Testis (tissue), 3 donors: ENCODE results near the gene IGFBP6. TPM values are rescaled to one million over a fixed set of nuclear protein-coding genes. Genes with fewer than 3 reads are reported as not detected.
A peak's percentile ranks its signal among the peaks of the same experiment; 100 is the strongest.

ENCODE experiments used
- DNase-seq: peaks from one replicate; pipeline ENCODE4 v3.0.0-alpha.2; 2019
- H3K27ac ChIP-seq, 2 donors: fragments of 200-600 bp; sonication (generic); one replicate each; pipeline ENCODE4 v1.5.1; 2019
- H3K27me3 ChIP-seq: fragments of 200-600 bp; sonication (generic); one replicate; pipeline ENCODE4 v1.5.1; 2019
- H3K36me3 ChIP-seq: fragments of 200-600 bp; sonication (generic); one replicate; pipeline ENCODE4 v1.5.1; 2017; ENCODE audit warnings: low read depth; ENCODE audit errors: missing control alignments
- H3K4me1 ChIP-seq: fragments of 200-600 bp; sonication (generic); one replicate; pipeline ENCODE4 v1.5.1; 2019
- H3K4me3 ChIP-seq, 2 donors: fragments of 200-600 bp; sonication (generic); one replicate each; pipeline ENCODE4 v1.5.1; 2017 to 2019
- H3K9me3 ChIP-seq: fragments of 200-600 bp; sonication (generic); one replicate; pipeline ENCODE4 v1.5.1; 2017
- POLR2A ChIP-seq: fragments of 450-650 bp; IDR thresholded peaks from one replicate; pipeline ENCODE4 v1.6.1; 2017; ENCODE audit warnings: antibody characterized with exemption, mild to moderate bottlenecking, moderate library complexity
- WGBS, 2 donors: methylation state at CpG; one replicate each; pipeline ENCODE4 v1.1.5; 2018; 5-methylcytosine and 5-hydroxymethylcytosine counted together
- intact Hi-C: fragments of 100-400 bp; cut with DNase I; formaldehyde crosslinking; loops from one replicate; pipeline ENCODE4 v1.15.1; 2023; ENCODE audit warnings: low total_unique reads
- polyA plus RNA-seq: library from polyadenylated mRNA; stranded (reverse); fragments of 350-450 nt; fragmentation: Illumina TruSeq; extraction: RNeasy Lipid Tissue Mini Kit (QIAGEN cat#74804); gene quantifications from one replicate; pipeline ENCODE4 v1.2.3, GENCODE V29; 2014; ENCODE audit warnings: low read depth, low replicate concordance; ENCODE audit not compliant: insufficient read depth
- total RNA-seq, 2 donors: library from RNA; depleted of rRNA; stranded (reverse); fragments of >200 nt; gene quantifications; one replicate each; pipeline ENCODE4 v1.2.3, GENCODE V29; 2016
- TF ChIP-seq, protein P1 (sequence below), 3 experiments: fragments of 450-650 bp in 2 of 3; fragments of 200-600 bp in 1 of 3; sonication (generic) in 1 of 3; IDR thresholded peaks; one replicate each; pipeline ENCODE4 v1.5.1; 2016 to 2019; ENCODE audit warnings: antibody characterized with exemption in 3 of 3, mild to moderate bottlenecking in 2 of 3, moderate library complexity in 1 of 3

IGFBP6 gene
- total and polyA plus RNA-seq, 3 donors from 2014 or later = 121 to 261 (median 185) TPM

DNA sequence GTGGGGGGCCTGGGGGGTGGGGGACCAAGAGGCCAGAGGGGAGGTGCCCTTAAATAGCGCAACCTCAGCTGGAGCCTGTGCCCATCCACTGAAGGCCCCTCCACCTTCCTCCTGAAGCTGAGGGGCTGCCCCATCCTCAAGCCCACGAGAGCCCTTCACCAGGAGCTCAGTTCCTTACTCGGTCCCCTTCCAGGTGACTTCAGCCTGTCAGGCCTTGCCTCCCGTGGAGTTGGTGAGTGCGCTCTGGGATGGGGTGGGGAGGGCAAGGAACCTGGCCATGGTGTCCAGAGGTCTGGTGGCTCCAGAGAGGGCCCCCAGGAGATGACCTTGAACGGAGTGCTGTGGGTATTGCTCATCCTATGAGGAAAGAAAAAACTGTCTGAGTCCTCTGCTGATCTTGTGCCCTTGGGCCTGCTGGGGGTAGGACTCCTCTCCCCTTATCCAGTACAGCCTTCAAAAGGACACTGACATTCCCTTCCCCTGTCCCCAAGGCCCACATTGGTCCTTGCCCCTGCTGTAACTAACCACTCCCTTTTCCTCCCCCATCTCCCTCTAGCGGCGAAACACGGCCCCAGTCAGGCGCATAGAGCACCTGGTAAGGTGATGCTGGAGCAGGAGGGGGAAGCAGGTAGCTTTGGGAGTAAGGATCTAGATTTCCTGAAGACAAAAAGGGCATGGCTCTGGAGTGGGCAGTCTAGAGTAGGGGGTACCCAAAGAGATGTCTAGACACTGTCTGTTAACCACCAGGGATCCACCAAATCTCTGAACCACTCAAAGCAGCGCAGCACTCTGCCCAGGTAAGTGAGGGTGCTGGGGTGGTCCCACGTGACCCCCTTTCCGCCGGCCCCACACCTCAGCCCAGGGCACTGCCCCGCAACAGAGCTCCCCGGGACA lies 44.0 kb upstream of the IGFBP6 start:
- DNase-seq = peak; percentile 61

DNA sequence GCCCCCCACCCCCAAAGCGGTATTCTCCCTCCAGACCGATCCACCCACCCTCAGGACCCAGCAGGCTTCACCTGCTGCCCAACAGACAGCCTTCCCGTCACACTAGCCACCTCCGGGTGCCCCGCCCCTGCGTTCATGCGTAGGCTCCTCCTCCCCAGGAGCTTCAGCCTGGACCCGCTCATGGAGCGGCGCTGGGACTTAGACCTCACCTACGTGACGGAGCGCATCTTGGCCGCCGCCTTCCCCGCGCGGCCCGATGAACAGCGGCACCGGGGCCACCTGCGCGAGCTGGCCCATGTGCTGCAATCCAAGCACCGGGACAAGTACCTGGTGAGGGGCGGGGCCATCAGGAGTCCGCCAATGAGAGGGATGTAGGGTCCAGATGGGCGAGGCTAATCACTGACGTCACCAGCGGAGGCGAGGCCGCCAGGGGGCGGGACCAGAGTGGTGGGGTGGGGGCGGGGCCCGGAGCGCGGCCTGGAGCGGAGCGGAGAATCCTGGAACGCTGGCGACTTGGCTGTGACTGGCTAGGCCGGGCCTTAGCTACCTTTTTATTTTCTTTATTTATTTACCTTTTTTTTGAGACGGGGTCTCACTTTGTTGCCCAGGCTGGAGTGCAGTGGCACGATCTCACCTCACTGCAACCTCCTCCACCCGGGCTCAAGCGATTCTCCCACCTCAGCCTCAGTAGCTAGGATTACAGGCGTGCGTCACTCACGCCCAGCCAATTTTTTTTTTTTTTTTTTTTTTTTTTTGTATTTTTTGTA lies 43.2 kb upstream of the IGFBP6 start:
- peaks cover 49% of the 10 kb centered on the region for H3K4me1 ChIP-seq
- WGBS, 2 donors = 3 to 5% methylated on average over 23 to 48 of the region's 48 CpGs
- DNase-seq = peak; percentile 98
- no peaks in the 10 kb centered on the region for H3K27me3 ChIP-seq
- H3K27ac ChIP-seq = peak overlapping the region; percentile 89 to 92
- no peaks in the 10 kb centered on the region for H3K9me3 ChIP-seq
- TF ChIP-seq POLR2A = no peak
- TF ChIP-seq, protein P1, sequence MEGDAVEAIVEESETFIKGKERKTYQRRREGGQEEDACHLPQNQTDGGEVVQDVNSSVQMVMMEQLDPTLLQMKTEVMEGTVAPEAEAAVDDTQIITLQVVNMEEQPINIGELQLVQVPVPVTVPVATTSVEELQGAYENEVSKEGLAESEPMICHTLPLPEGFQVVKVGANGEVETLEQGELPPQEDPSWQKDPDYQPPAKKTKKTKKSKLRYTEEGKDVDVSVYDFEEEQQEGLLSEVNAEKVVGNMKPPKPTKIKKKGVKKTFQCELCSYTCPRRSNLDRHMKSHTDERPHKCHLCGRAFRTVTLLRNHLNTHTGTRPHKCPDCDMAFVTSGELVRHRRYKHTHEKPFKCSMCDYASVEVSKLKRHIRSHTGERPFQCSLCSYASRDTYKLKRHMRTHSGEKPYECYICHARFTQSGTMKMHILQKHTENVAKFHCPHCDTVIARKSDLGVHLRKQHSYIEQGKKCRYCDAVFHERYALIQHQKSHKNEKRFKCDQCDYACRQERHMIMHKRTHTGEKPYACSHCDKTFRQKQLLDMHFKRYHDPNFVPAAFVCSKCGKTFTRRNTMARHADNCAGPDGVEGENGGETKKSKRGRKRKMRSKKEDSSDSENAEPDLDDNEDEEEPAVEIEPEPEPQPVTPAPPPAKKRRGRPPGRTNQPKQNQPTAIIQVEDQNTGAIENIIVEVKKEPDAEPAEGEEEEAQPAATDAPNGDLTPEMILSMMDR (IDR thresholded peaks at IDR 0.05) = no peak
- intact Hi-C loops = no loop called here
- no peaks in the 10 kb centered on the region for H3K36me3 ChIP-seq
- peak overlapping the region; percentile 26 to 60 for H3K4me3 ChIP-seq

More for the DNA sequence above, 44.0 kb upstream of the IGFBP6 start:
- Histone ChIP-seq H3K4me1 (peaks cover 58% of the 10 kb centered on the region), H3K27me3 (no peaks in the 10 kb centered on the region), H3K9me3 (no peaks in the 10 kb centered on the region), H3K27ac (peak overlapping the region; percentile 89 to 92), H3K36me3 (no peaks in the 10 kb centered on the region), H3K4me3 (peak overlapping the region; percentile 26 to 60)
- WGBS, 2 donors = 17 to 24% methylated on average over 11 to 16 of the region's 16 CpGs
- TF ChIP-seq POLR2A = no peak
- TF ChIP-seq, protein P1 (IDR thresholded peaks at IDR 0.05) = peak; percentile 50 to 72 (median 65)
- intact Hi-C loops = no loop called here

DNA sequence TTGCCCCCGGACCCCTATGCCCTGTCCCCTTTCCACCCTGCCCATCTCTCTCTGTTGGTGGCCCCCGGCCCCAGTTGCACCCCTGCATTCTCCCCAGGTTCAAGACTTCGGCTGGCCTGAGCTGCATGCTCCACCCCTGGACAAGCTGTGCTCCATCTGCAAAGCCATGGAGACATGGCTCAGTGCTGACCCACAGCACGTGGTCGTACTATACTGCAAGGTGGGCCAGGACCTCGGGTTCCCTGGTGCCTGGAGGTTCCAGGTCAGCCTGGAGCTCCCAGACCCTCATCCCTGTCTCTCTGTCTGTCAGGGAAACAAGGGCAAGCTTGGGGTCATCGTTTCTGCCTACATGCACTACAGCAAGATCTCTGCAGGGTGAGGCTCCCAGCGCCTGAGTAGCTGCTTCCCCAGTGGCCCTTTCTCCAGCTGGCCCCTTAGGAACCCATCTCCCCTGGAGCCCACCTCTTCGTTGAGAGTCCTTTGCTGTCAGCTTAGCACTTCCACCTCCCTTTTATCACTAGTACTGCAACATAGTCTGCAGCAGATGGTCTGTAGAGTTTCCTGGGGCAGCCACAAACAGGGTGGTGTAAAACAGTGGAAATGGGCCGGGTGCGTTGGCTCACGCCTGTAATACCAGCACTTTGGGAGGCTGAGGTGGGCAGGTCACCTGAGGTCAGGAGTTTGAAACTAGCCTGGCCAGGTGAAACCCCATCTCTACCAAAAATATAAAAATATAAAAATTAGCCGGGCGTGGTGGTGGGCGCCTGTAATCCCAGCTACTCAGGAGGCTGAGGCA lies 41.8 kb upstream of the IGFBP6 start:
- H3K4me1 ChIP-seq = peaks cover 43% of the 10 kb centered on the region
- no peaks in the 10 kb centered on the region for H3K27me3 ChIP-seq
- H3K27ac ChIP-seq = peak overlapping the region in 1 of 2 donors; percentile 89
- H3K4me3 ChIP-seq = no peak overlapping the region
- no peak for TF ChIP-seq POLR2A
- TF ChIP-seq, protein P1 (IDR thresholded peaks at IDR 0.05) = no peak
- H3K9me3 ChIP-seq = no peaks in the 10 kb centered on the region
- DNase-seq = no peak
- intact Hi-C loops = no loop called here
- WGBS, 2 donors = 83 to 85% methylated on average over 14 to 15 of the region's 15 CpGs
- no peaks in the 10 kb centered on the region for H3K36me3 ChIP-seq

DNA sequence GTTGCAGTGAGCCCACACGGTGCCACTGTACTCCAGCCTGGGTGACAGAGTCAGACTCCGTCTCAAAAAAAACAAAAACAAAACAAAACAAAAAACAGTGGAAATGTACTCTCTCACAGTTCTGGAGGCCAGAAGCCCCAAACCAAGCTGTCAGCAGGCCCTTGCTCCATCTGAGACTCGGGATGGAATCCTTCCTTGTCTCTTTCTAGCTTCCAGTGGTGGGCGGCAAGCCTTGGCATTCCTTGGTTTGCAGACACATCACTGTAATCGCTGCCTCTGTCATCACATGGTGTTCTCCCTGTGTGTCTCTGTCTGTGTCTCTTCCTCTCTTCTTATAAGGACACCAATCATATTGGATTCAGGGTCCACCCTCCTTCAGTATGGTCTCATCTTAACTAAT lies 41.2 kb upstream of the IGFBP6 start:
- H3K9me3 ChIP-seq = no peaks in the 10 kb centered on the region
- WGBS, 2 donors = 70 to 78% methylated on average over 5 of the region's 5 CpGs
- H3K27me3 ChIP-seq = no peaks in the 10 kb centered on the region
- DNase-seq = no peak
- no peak overlapping the region for H3K4me3 ChIP-seq
- intact Hi-C loops = no loop called here
- no peaks in the 10 kb centered on the region for H3K36me3 ChIP-seq
- H3K27ac ChIP-seq = peak overlapping the region in 1 of 2 donors; percentile 63
- TF ChIP-seq POLR2A = no peak
- TF ChIP-seq, protein P1 (IDR thresholded peaks at IDR 0.05) = no peak
- H3K4me1 ChIP-seq = peaks cover 43% of the 10 kb centered on the region
